IPS-20b (cell line): ENCODE measurements around the gene CDH8.

ENCODE experiments used
- H3K27ac ChIP-seq: one replicate; pipeline ENCODE4 v1.5.1; 2013; ENCODE audit warnings: low read length
- H3K27me3 ChIP-seq: 2 replicates; pipeline ENCODE4 v1.6.1; 2013; ENCODE audit warnings: mild to moderate bottlenecking, low read length, inconsistent platforms; ENCODE audit not compliant: insufficient read depth
- H3K36me3 ChIP-seq: 2 replicates; pipeline ENCODE4 v1.6.1; 2013; ENCODE audit warnings: low read depth, mild to moderate bottlenecking, inconsistent platforms, low read length, moderate library complexity; ENCODE audit not compliant: insufficient read depth
- H3K4me1 ChIP-seq: 2 replicates; pipeline ENCODE4 v1.6.1; 2013; ENCODE audit warnings: mild to moderate bottlenecking, control low read depth, inconsistent platforms, low read length, moderate library complexity; ENCODE audit not compliant: insufficient read depth
- H3K4me3 ChIP-seq: 2 replicates; pipeline ENCODE4 v1.5.1; 2013; ENCODE audit warnings: mild to moderate bottlenecking, low read length, inconsistent platforms
- H3K9ac ChIP-seq: 2 replicates; pipeline ENCODE4 v1.6.1; 2013; ENCODE audit warnings: low read depth, mild to moderate bottlenecking, inconsistent platforms, low read length, moderate library complexity
- H3K9me3 ChIP-seq: 2 replicates; pipeline ENCODE4 v1.6.1; 2013; ENCODE audit warnings: mild to moderate bottlenecking, low read depth, low read length, inconsistent platforms; ENCODE audit not compliant: insufficient read depth

CDH8 gene

GRCh38 chr16:61834082-61834481 is 202.2 kb downstream of the CDH8 start:
- no peaks in the 10 kb centered on the region for H3K27me3 ChIP-seq
- H3K9me3 ChIP-seq, result no peaks in the 10 kb centered on the region
- no peaks in the 10 kb centered on the region; the same call in 1 of the 2 replicates for H3K4me1 ChIP-seq
- no peaks in the 10 kb centered on the region for H3K36me3 ChIP-seq
- H3K9ac ChIP-seq, result no peak overlapping the region
- H3K4me3 ChIP-seq, result no peak overlapping the region
- no peak overlapping the region for H3K27ac ChIP-seq

GRCh38 chr16:61831351-61831917 is 204.8 kb downstream of the CDH8 start:
- H3K9ac ChIP-seq, result no peak overlapping the region
- no peak overlapping the region for H3K27ac ChIP-seq
- no peaks in the 10 kb centered on the region for H3K27me3 ChIP-seq
- no peaks in the 10 kb centered on the region for H3K9me3 ChIP-seq
- H3K4me3 ChIP-seq, result no peak overlapping the region
- H3K36me3 ChIP-seq, result no peaks in the 10 kb centered on the region
- H3K4me1 ChIP-seq, result peaks cover 4% of the 10 kb centered on the region; the same call in 1 of the 2 replicates

- no peak overlapping the region for H3K4me3 ChIP-seq
These were observed 206.6 kb downstream of the CDH8 start for GRCh38 chr16:61829631-61830030.

GRCh38 chr16:61823326-61823725 is 212.9 kb downstream of the CDH8 start:
- H3K36me3 ChIP-seq, result no peaks in the 10 kb centered on the region
- no peaks in the 10 kb centered on the region for H3K9me3 ChIP-seq
- no peak overlapping the region for H3K27ac ChIP-seq
- H3K4me1 ChIP-seq, result peaks cover 7% of the 10 kb centered on the region; the same call in 1 of the 2 replicates
- no peak overlapping the region for H3K4me3 ChIP-seq
- no peaks in the 10 kb centered on the region for H3K27me3 ChIP-seq
- no peak overlapping the region for H3K9ac ChIP-seq

More at GRCh38 chr16:61829631-61830030, 206.6 kb downstream of the CDH8 start:
- Histone ChIP-seq H3K9ac (no peak overlapping the region), H3K9me3 (no peaks in the 10 kb centered on the region), H3K4me1 (peaks cover 4% of the 10 kb centered on the region; the same call in 1 of the 2 replicates), H3K27ac (no peak overlapping the region), H3K27me3 (no peaks in the 10 kb centered on the region), H3K36me3 (no peaks in the 10 kb centered on the region)

GRCh38 chr16:61820820-61821219 is 215.4 kb downstream of the CDH8 start:
- Histone ChIP-seq H3K36me3 (no peaks in the 10 kb centered on the region), H3K9ac (no peak overlapping the region), H3K4me1 (0 out of 2 replicates have a peak, but pooled peaks cover 3% of the 10 kb centered on the region), H3K9me3 (no peaks in the 10 kb centered on the region), H3K27me3 (no peaks in the 10 kb centered on the region), H3K4me3 (no peak overlapping the region), H3K27ac (no peak overlapping the region)

GRCh38 chr16:61820398-61820797 is 215.8 kb downstream of the CDH8 start:
- no peaks in the 10 kb centered on the region for H3K9me3 ChIP-seq

GRCh38 chr16:61818850-61819249 is 217.4 kb downstream of the CDH8 start:
- Histone ChIP-seq H3K4me3 (no peak overlapping the region), H3K9ac (no peak overlapping the region), H3K36me3 (no peaks in the 10 kb centered on the region), H3K27me3 (no peaks in the 10 kb centered on the region), H3K9me3 (no peaks in the 10 kb centered on the region), H3K4me1 (0 out of 2 replicates have a peak, but pooled peaks cover 3% of the 10 kb centered on the region), H3K27ac (no peak overlapping the region)

More at GRCh38 chr16:61820398-61820797, 215.8 kb downstream of the CDH8 start:
- Histone ChIP-seq H3K9ac (no peak overlapping the region), H3K4me1 (0 out of 2 replicates have a peak, but pooled peaks cover 3% of the 10 kb centered on the region), H3K27me3 (no peaks in the 10 kb centered on the region), H3K36me3 (no peaks in the 10 kb centered on the region), H3K4me3 (no peak overlapping the region), H3K27ac (no peak overlapping the region)

- Histone ChIP-seq H3K9ac (no peak overlapping the region), H3K36me3 (no peaks in the 10 kb centered on the region), H3K27me3 (no peaks in the 10 kb centered on the region), H3K9me3 (no peaks in the 10 kb centered on the region), H3K27ac (no peak overlapping the region), H3K4me3 (no peak overlapping the region), H3K4me1 (0 out of 2 replicates have a peak, but pooled peaks cover 3% of the 10 kb centered on the region)
These were observed 218.5 kb downstream of the CDH8 start for GRCh38 chr16:61817583-61818278.

- Histone ChIP-seq H3K9me3 (no peaks in the 10 kb centered on the region), H3K9ac (no peak overlapping the region)
These were observed 221.4 kb downstream of the CDH8 start for GRCh38 chr16:61814726-61815347.

GRCh38 chr16:61813339-61813738 is 222.9 kb downstream of the CDH8 start:
- Histone ChIP-seq H3K4me1 (peaks cover 7% of the 10 kb centered on the region; the same call in 1 of the 2 replicates), H3K9ac (no peak overlapping the region), H3K9me3 (no peaks in the 10 kb centered on the region), H3K36me3 (no peaks in the 10 kb centered on the region), H3K4me3 (no peak overlapping the region), H3K27ac (no peak overlapping the region), H3K27me3 (no peaks in the 10 kb centered on the region)

More at GRCh38 chr16:61814726-61815347, 221.4 kb downstream of the CDH8 start:
- Histone ChIP-seq H3K27me3 (no peaks in the 10 kb centered on the region), H3K4me3 (no peak overlapping the region), H3K36me3 (no peaks in the 10 kb centered on the region), H3K4me1 (peaks cover 7% of the 10 kb centered on the region; the same call in 1 of the 2 replicates), H3K27ac (no peak overlapping the region)

- Histone ChIP-seq H3K4me3 (no peak overlapping the region), H3K27me3 (no peaks in the 10 kb centered on the region), H3K36me3 (no peaks in the 10 kb centered on the region), H3K9me3 (no peaks in the 10 kb centered on the region), H3K4me1 (peaks cover 7% of the 10 kb centered on the region; the same call in 1 of the 2 replicates), H3K9ac (no peak overlapping the region), H3K27ac (no peak overlapping the region)
These were observed 224.0 kb downstream of the CDH8 start for GRCh38 chr16:61812251-61812650.
